EH (cell line): ENCODE data around the gene NLRP1.
"Not testable (repeated sequence)": the region's sequence is repeated elsewhere in the genome, so short reads cannot be mapped to it uniquely, and the experiment has no call there.

Experiments
- DNase-seq: peaks from one replicate; pipeline ENCODE4 v3.0.0-alpha.2; 2015; ENCODE audit warnings: low read depth

NLRP1 gene

GRCh38 chr17:5587438-5588032 lies 3.2 kb upstream of the NLRP1 start:
- peak; percentile 80 for DNase-seq

- DNase-seq = peak; percentile 49
Measured at GRCh38 chr17:5585836-5586521, 1.7 kb upstream of the NLRP1 start.

GRCh38 chr17:5585287-5585794 lies 1.0 kb upstream of the NLRP1 start:
- DNase-seq = no peak

- peak; percentile 27 for DNase-seq
Measured at GRCh38 chr17:5583426-5584382, 605 bp downstream of the NLRP1 start.

- peak; percentile 18 for DNase-seq
Measured at GRCh38 chr17:5582209-5583185, 1.8 kb downstream of the NLRP1 start.

- no peak for DNase-seq
Measured at GRCh38 chr17:5581655-5582054, 2.7 kb downstream of the NLRP1 start.

- no peak for DNase-seq
Measured at GRCh38 chr17:5580969-5581368, 3.3 kb downstream of the NLRP1 start.

- DNase-seq = peak; percentile 31
Measured at GRCh38 chr17:5580367-5580766, 3.9 kb downstream of the NLRP1 start.

GRCh38 chr17:5578768-5579167 lies 5.5 kb downstream of the NLRP1 start:
- DNase-seq = not testable (repeated sequence)

GRCh38 chr17:5573017-5573416 lies 11.3 kb downstream of the NLRP1 start:
- DNase-seq = not testable (repeated sequence)

GRCh38 chr17:5571281-5571680 lies 13.0 kb downstream of the NLRP1 start:
- DNase-seq = no peak

GRCh38 chr17:5565808-5566207 lies 18.5 kb downstream of the NLRP1 start:
- DNase-seq = no peak

- DNase-seq = peak; percentile 81
Measured at GRCh38 chr17:5563456-5563855, 20.9 kb downstream of the NLRP1 start.

- no peak for DNase-seq
Measured at GRCh38 chr17:5562661-5563360, 21.5 kb downstream of the NLRP1 start.

- DNase-seq = no peak
Measured at GRCh38 chr17:5561736-5562571, 22.4 kb downstream of the NLRP1 start.

GRCh38 chr17:5560361-5560988 lies 23.8 kb downstream of the NLRP1 start:
- DNase-seq = no peak

- no peak for DNase-seq
Measured at GRCh38 chr17:5558815-5559785, 25.2 kb downstream of the NLRP1 start.

- DNase-seq = no peak
Measured at GRCh38 chr17:5557990-5558389, 26.3 kb downstream of the NLRP1 start.
